Pons (tissue), 1 donor: ENCODE measurements around the gene LRRN4.
"Not testable (repeated sequence)": the region's sequence is repeated elsewhere in the genome, so short reads cannot be mapped to it uniquely, and the experiment has no call there.

Experiments used
- DNase-seq: peaks from one replicate; pipeline ENCODE4 v3.0.0-alpha.2; 2016; ENCODE audit warnings: low spot score

LRRN4 gene

GRCh38 chr20:6058684-6059295 lies 4.9 kb upstream of the LRRN4 start:
- no peak for DNase-seq

- no peak for DNase-seq
Measured at GRCh38 chr20:6057691-6058090, 3.8 kb upstream of the LRRN4 start.

- no peak for DNase-seq
Measured at GRCh38 chr20:6057139-6057538, 3.3 kb upstream of the LRRN4 start.

- no peak for DNase-seq
Measured at GRCh38 chr20:6055981-6056569, 2.2 kb upstream of the LRRN4 start.

GRCh38 chr20:6055161-6055783 lies 1.4 kb upstream of the LRRN4 start:
- no peak for DNase-seq

GRCh38 chr20:6054689-6055051 lies 810 bp upstream of the LRRN4 start:
- not testable (repeated sequence) for DNase-seq

- no peak for DNase-seq
Measured at GRCh38 chr20:6053064-6053775, 640 bp downstream of the LRRN4 start.

GRCh38 chr20:6051505-6051904 lies 2.4 kb downstream of the LRRN4 start:
- DNase-seq, result no peak

- DNase-seq, result no peak
Measured at GRCh38 chr20:6048391-6048790, 5.5 kb downstream of the LRRN4 start.

- DNase-seq, result no peak
Measured at GRCh38 chr20:6046432-6046831, 7.4 kb downstream of the LRRN4 start.

GRCh38 chr20:6045566-6045965 lies 8.3 kb downstream of the LRRN4 start:
- DNase-seq, result no peak

- no peak for DNase-seq
Measured at GRCh38 chr20:6044115-6044514, 9.7 kb downstream of the LRRN4 start.

GRCh38 chr20:6041808-6042265 lies 12.0 kb downstream of the LRRN4 start:
- DNase-seq, result no peak

GRCh38 chr20:6040958-6041807 lies 12.7 kb downstream of the LRRN4 start:
- no peak for DNase-seq

GRCh38 chr20:6040540-6040939 lies 13.3 kb downstream of the LRRN4 start:
- no peak for DNase-seq

- no peak for DNase-seq
Measured at GRCh38 chr20:6039766-6040165, 14.1 kb downstream of the LRRN4 start.

GRCh38 chr20:6038256-6038655 lies 15.6 kb downstream of the LRRN4 start:
- peak; percentile 20 for DNase-seq

- no peak for DNase-seq
Measured at GRCh38 chr20:6037082-6037481, 16.8 kb downstream of the LRRN4 start.

GRCh38 chr20:6036213-6036612 lies 17.6 kb downstream of the LRRN4 start:
- DNase-seq, result no peak

GRCh38 chr20:6034134-6034969 lies 19.5 kb downstream of the LRRN4 start:
- DNase-seq, result no peak

GRCh38 chr20:6032907-6033306 lies 21.0 kb downstream of the LRRN4 start:
- DNase-seq, result not testable (repeated sequence)
